B cell (primary cell): Measurements from ENCODE around the gene SLC19A1. TPM values are rescaled to one million over a fixed set of nuclear protein-coding genes. Genes with fewer than 3 reads are reported as not detected.

ENCODE experiments used
- ATAC-seq: fragments of 200-7000 bp; cut with Tn5 transposase; one replicate; pipeline ENCODE4 v1.10.0; 2021; ENCODE audit warnings: low read depth, mild to moderate bottlenecking, moderate number of reproducible peaks, moderate library complexity
- CTCF ChIA-PET: fragments of 350-600 bp; sonication (Branson Sonifier 250); formaldehyde crosslinking; loops from one replicate; lab custom pipeline; 2021; ENCODE audit warnings: antibody characterized with exemption, inconsistent platforms; lab: Charles Lee
- POLR2A ChIA-PET: fragments of 350-600 bp; sonication (Branson Sonifier 250); formaldehyde crosslinking; loops from one replicate; lab custom pipeline; 2021; ENCODE audit warnings: antibody characterized with exemption; lab: Charles Lee
- DNase-seq: peaks from one replicate; pipeline ENCODE4 v3.0.0; 2013
- H2AFZ ChIP-seq: 2 replicates; pipeline ENCODE4 v1.6.1; 2012; ENCODE audit warnings: mild to moderate bottlenecking, low read depth, low read length; ENCODE audit not compliant: insufficient read depth, poor library complexity, severe bottlenecking
- H3K27ac ChIP-seq, 2 donors: 1 replicate in 1 of 2; 2 replicates in 1 of 2; pipeline ENCODE4 v1.5.1; 2012 to 2013; ENCODE audit warnings: low read length in 2 of 2, mild to moderate bottlenecking in 2 of 2, moderate library complexity in 1 of 2
- H3K27me3 ChIP-seq, 4 experiments: fragments of 200-600 bp in 1 of 4; sonication (generic) in 1 of 4; replicated peaks in 1 of 4; 1 replicate in 2 of 4; 2 replicates in 2 of 4; pipeline versions ENCODE4 v1.6.1 to v1.7.0; 2013 to 2016; ENCODE audit warnings: low read length in 3 of 4, mild to moderate bottlenecking in 2 of 4, mixed read lengths in 1 of 4, moderate library complexity in 1 of 4; ENCODE audit not compliant: insufficient read depth in 4 of 4, control insufficient read depth in 3 of 4; ENCODE audit errors: control extremely low read depth in 1 of 4
- H3K36me3 ChIP-seq, 2 experiments: replicated peaks in 1 of 2; 1 replicate in 1 of 2; 2 replicates in 1 of 2; pipeline versions ENCODE4 v1.6.1 to v1.7.1; 2013; ENCODE audit warnings: low read length in 1 of 2; ENCODE audit not compliant: insufficient read depth in 2 of 2, control insufficient read depth in 1 of 2; ENCODE audit errors: control extremely low read depth in 1 of 2, extremely low read depth in 1 of 2
- H3K4me1 ChIP-seq, 2 donors: fragments of 200-600 bp in 1 of 2; sonication (generic) in 1 of 2; 1 replicate in 1 of 2; 2 replicates in 1 of 2; pipeline versions ENCODE4 v1.5.1 to v1.6.1; 2013 to 2017; ENCODE audit warnings: low read length in 2 of 2; ENCODE audit not compliant: control insufficient read depth in 2 of 2, insufficient read depth in 2 of 2
- H3K4me2 ChIP-seq: replicated peaks from 2 replicates; pipeline ENCODE3; 2012; ENCODE audit warnings: mild to moderate bottlenecking, low read depth, low read length; ENCODE audit not compliant: poor library complexity, severe bottlenecking
- H3K4me3 ChIP-seq, 5 experiments: fragments of 200-600 bp in 1 of 5; sonication (generic) in 1 of 5; 1 replicate in 3 of 5; 2 replicates in 2 of 5; pipeline versions ENCODE4 v1.5.1 to v1.7.0; 2011 to 2016; ENCODE audit warnings: low read length in 4 of 5, mild to moderate bottlenecking in 4 of 5, low read depth in 2 of 5, control low read depth in 1 of 5, moderate library complexity in 1 of 5; ENCODE audit not compliant: insufficient read depth in 1 of 5; ENCODE audit errors: control extremely low read depth in 1 of 5, extremely low read depth in 1 of 5
- H3K79me2 ChIP-seq: fragments of 200-600 bp; sonication (generic); one replicate; pipeline ENCODE4 v1.6.0; 2016; ENCODE audit warnings: low read length; ENCODE audit not compliant: control insufficient read depth, insufficient read depth
- H3K9ac ChIP-seq: fragments of 200-600 bp; sonication (generic); 2 replicates; pipeline ENCODE4 v1.6.1; 2017; ENCODE audit warnings: mild to moderate bottlenecking, low read length, moderate library complexity
- H3K9me3 ChIP-seq, 3 donors: one replicate each; pipeline versions ENCODE4 v1.6.1 to v1.7.1; 2013; ENCODE audit warnings: low read length in 2 of 3; ENCODE audit not compliant: control insufficient read depth in 2 of 3, insufficient read depth in 1 of 3; ENCODE audit errors: control extremely low read depth in 1 of 3
- H4K20me1 ChIP-seq: 2 replicates; pipeline ENCODE4 v1.6.0; 2012; ENCODE audit warnings: mild to moderate bottlenecking, low read length; ENCODE audit not compliant: insufficient read depth, control insufficient read depth, poor library complexity, severe bottlenecking
- H3K27ac Mint-ChIP-seq: one replicate; pipeline ENCODE4 v1.8.0; 2021; ENCODE audit warnings: mixed read lengths
- H3K27me3 Mint-ChIP-seq: one replicate; pipeline ENCODE4 v1.8.0; 2021; ENCODE audit warnings: mixed read lengths
- H3K4me1 Mint-ChIP-seq: one replicate; pipeline ENCODE4 v1.8.0; 2021; ENCODE audit warnings: mixed read lengths
- H3K4me3 Mint-ChIP-seq: one replicate; pipeline ENCODE4 v1.8.0; 2021; ENCODE audit warnings: mixed read lengths
- H3K9me3 Mint-ChIP-seq: one replicate; pipeline ENCODE4 v1.8.0; 2022; ENCODE audit warnings: mixed read lengths; ENCODE audit not compliant: insufficient read depth
- EZH2 ChIP-seq: IDR thresholded peaks from 2 replicates; pipeline ENCODE4 v1.6.1; 2012; ENCODE audit warnings: borderline replicate concordance, low read depth, mild to moderate bottlenecking, moderate library complexity, low read length; ENCODE audit not compliant: insufficient read depth, poor library complexity, severe bottlenecking
- whole genome bisulfite sequencing: methylation state at CpG from one replicate; pipeline ENCODE4 v1.1.5; 2013; ENCODE audit warnings: missing lambda C conversion rate; ENCODE audit not compliant: insufficient coverage; 5-methylcytosine and 5-hydroxymethylcytosine counted together
- intact Hi-C: fragments of 100-400 bp; cut with micrococcal nuclease; formaldehyde crosslinking; loops from one replicate; pipeline ENCODE4 v1.10.0; 2022
- polyA plus RNA-seq: library from polyadenylated mRNA; depleted of rRNA; stranded (reverse); fragments of >200 nt; gene quantifications from 2 replicates; pipeline ENCODE4 v1.2.3, GENCODE V29; 2012
- total RNA-seq, 2 donors: library from RNA; stranded (reverse); fragments of 120-200 nt in 1 of 2; gene quantifications; 1 replicate in 1 of 2; 2 replicates in 1 of 2; pipeline versions ENCODE4 v1.2.3 to v1.2.4, GENCODE V29; 2013 to 2022
- TF ChIP-seq, protein P1 (sequence below): fragments of 200-600 bp; IDR thresholded peaks from one replicate; pipeline ENCODE4 v1.8.0; 2022; ENCODE audit warnings: antibody characterized with exemption, mild to moderate bottlenecking

Gene SLC19A1
- total and polyA plus RNA-seq, 2 donors (not counting 1 experiment from before 2014, with no cell fraction given) = 8.7 to 10.1 TPM

DNA sequence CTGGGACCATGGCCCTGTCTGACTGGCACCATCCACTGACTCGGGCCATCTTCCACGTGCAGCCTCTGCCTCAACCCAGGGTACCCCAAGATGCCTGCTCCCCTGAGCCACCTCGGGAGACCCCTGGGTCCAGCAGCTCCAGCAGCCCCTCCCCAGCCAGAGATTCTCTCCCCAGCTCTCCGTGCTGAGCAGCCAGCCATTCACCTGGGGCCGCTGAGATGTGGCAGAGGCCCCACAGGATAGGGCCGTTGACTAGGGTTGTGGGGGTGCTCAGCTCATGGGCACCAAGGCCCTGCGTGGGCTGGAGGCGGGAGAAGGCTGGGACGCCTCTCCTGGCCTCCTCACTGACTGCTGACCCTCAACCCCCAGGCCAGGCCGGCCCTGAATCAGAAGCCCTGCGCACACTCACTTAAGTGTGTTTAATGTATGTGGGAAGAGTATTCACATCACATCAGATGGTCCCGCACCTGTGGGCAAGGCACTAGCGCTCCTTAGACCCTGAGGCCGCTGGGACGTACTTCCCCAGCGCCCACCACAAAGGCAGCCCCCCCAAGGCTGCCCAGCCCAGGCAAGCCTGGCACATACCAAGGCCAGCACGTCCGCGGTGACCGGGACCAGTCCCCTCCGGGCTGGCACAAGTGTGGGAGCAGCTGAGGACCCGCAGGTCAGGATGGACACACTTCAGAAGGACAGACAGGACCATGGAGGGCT lies 27.8 kb downstream of the SLC19A1 start:
- TF ChIP-seq, protein P1, sequence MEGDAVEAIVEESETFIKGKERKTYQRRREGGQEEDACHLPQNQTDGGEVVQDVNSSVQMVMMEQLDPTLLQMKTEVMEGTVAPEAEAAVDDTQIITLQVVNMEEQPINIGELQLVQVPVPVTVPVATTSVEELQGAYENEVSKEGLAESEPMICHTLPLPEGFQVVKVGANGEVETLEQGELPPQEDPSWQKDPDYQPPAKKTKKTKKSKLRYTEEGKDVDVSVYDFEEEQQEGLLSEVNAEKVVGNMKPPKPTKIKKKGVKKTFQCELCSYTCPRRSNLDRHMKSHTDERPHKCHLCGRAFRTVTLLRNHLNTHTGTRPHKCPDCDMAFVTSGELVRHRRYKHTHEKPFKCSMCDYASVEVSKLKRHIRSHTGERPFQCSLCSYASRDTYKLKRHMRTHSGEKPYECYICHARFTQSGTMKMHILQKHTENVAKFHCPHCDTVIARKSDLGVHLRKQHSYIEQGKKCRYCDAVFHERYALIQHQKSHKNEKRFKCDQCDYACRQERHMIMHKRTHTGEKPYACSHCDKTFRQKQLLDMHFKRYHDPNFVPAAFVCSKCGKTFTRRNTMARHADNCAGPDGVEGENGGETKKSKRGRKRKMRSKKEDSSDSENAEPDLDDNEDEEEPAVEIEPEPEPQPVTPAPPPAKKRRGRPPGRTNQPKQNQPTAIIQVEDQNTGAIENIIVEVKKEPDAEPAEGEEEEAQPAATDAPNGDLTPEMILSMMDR = no peak
- TF ChIP-seq EZH2 = no peak
- Histone ChIP-seq H3K27me3 (no peaks in the 10 kb centered on the region), H3K9ac (no peak overlapping the region), H2AFZ (no peak overlapping the region), H3K27ac (no peak overlapping the region), H3K36me3 (peaks cover 0 to 5% of the 10 kb centered on the region in 2 experiments), H3K4me1 (no peaks in the 10 kb centered on the region), H3K4me3 (no peak overlapping the region), H4K20me1 (no peaks in the 10 kb centered on the region), H3K9me3 (peaks cover 3 to 14% (median 11%) of the 10 kb centered on the region in 3 donors), H3K79me2 (no peaks in the 10 kb centered on the region), H3K4me2 (no peak overlapping the region)
- Mint-ChIP-seq H3K4me1 (no peaks in the 10 kb centered on the region), H3K9me3 (peaks cover 7% of the 10 kb centered on the region), H3K27ac (no peak overlapping the region), H3K4me3 (no peak overlapping the region), H3K27me3 (no peaks in the 10 kb centered on the region)
- ChIA-PET CTCF (no interaction called here), POLR2A (no interaction called here)
- no peak for ATAC-seq
- 95% methylated on average over 17 of the region's 22 CpGs for WGBS
- intact Hi-C loops = no loop called here
- no peak for DNase-seq

- Mint-ChIP-seq H3K4me3 (no peak overlapping the region), H3K4me1 (no peaks in the 10 kb centered on the region), H3K27ac (no peak overlapping the region), H3K9me3 (peaks cover 6% of the 10 kb centered on the region), H3K27me3 (no peaks in the 10 kb centered on the region)
- 91% methylated on average over 8 of the region's 11 CpGs for WGBS
- ATAC-seq = no peak
- Histone ChIP-seq H3K4me2 (no peak overlapping the region), H3K9me3 (peaks cover 2 to 11% (median 8%) of the 10 kb centered on the region in 3 donors), H3K4me1 (no peaks in the 10 kb centered on the region), H4K20me1 (no peaks in the 10 kb centered on the region), H3K79me2 (no peaks in the 10 kb centered on the region), H3K4me3 (no peak overlapping the region), H3K27me3 (no peaks in the 10 kb centered on the region), H3K9ac (no peak overlapping the region), H3K27ac (no peak overlapping the region), H2AFZ (no peak overlapping the region), H3K36me3 (peaks cover 0 to 5% of the 10 kb centered on the region in 2 experiments)
- POLR2A ChIA-PET = no interaction called here
- no peak for DNase-seq
- CTCF ChIA-PET = no interaction called here
- no peak for TF ChIP-seq EZH2
- TF ChIP-seq, protein P1 = no peak
- intact Hi-C loops = no loop called here
Measured at GRCh38 chr21:45513741-45514310, 28.4 kb downstream of the SLC19A1 start.
